Activated CD8-positive, alpha-beta memory T cell treated with anti-CD3 and anti-CD28 coated beads for 48 hours (primary cell): ENCODE results near the gene CTSH.

Experiments
- DNase-seq, 3 experiments: peaks; one replicate each; pipeline ENCODE4 v3.0.0-alpha.2; 2020; ENCODE audit warnings: low read depth in 2 of 3, low spot score in 2 of 3

The CTSH gene

GRCh38 chr15:78944669-78945407 lies at the start of gene CTSH:
Gene CTSH (minus strand): TSS chr15:78945046. CDS start chr15:78944981, 65 bp downstream.
- DNase-seq: peak; percentile 17 to 40 (median 40)

GRCh38 chr15:78993931-78994530 lies 49.2 kb upstream of the CTSH start:
- no peak for DNase-seq

- DNase-seq: no peak
Observed at GRCh38 chr15:78993257-78993930, 48.5 kb upstream of the CTSH start.

GRCh38 chr15:78992416-78993256 lies 47.8 kb upstream of the CTSH start:
- no peak for DNase-seq

GRCh38 chr15:78991879-78992278 lies 47.0 kb upstream of the CTSH start:
- no peak for DNase-seq

- DNase-seq: no peak
Observed at GRCh38 chr15:78991476-78991875, 46.6 kb upstream of the CTSH start.

GRCh38 chr15:78990278-78990677 lies 45.4 kb upstream of the CTSH start:
- no peak for DNase-seq

- no peak for DNase-seq
Observed at GRCh38 chr15:78989701-78990240, 44.9 kb upstream of the CTSH start.

GRCh38 chr15:78988361-78988911 lies 43.6 kb upstream of the CTSH start:
- no peak for DNase-seq

- DNase-seq: no peak
Observed at GRCh38 chr15:78987556-78988360, 42.9 kb upstream of the CTSH start.

GRCh38 chr15:78985859-78986475 lies 41.1 kb upstream of the CTSH start:
- no peak for DNase-seq

GRCh38 chr15:78984041-78984440 lies 39.2 kb upstream of the CTSH start:
- no peak for DNase-seq

- DNase-seq: no peak
Observed at GRCh38 chr15:78983146-78983918, 38.5 kb upstream of the CTSH start.

GRCh38 chr15:78982736-78983135 lies 37.9 kb upstream of the CTSH start:
- DNase-seq: no peak

- no peak for DNase-seq
Observed at GRCh38 chr15:78981532-78982313, 36.9 kb upstream of the CTSH start.

- no peak for DNase-seq
Observed at GRCh38 chr15:78979456-78980320, 34.8 kb upstream of the CTSH start.

- no peak for DNase-seq
Observed at GRCh38 chr15:78978601-78979179, 33.8 kb upstream of the CTSH start.
